HepG2 (cell line): ENCODE measurements around the gene LTB4R. TPM values are rescaled to one million over a fixed set of nuclear protein-coding genes. Genes with fewer than 3 reads are reported as not detected.

Experiments used
- AGO2 ChIP-seq: fragments of 200-400 bp; formaldehyde crosslinking; optimal IDR thresholded peaks from 2 replicates; pipeline ENCODE3; 2017; ENCODE audit warnings: mild to moderate bottlenecking, low read depth, low read length, moderate library complexity
- EEA1 ChIP-seq: sonication (generic); formaldehyde crosslinking; IDR thresholded peaks from 2 replicates; pipeline ENCODE4 v1.5.1; 2020; ENCODE audit warnings: mild to moderate bottlenecking, missing genetic modification reagents, borderline replicate concordance
- MED1 ChIP-seq: sonication (generic); formaldehyde crosslinking; IDR thresholded peaks from 2 replicates; pipeline ENCODE4 v1.4.0; 2020; ENCODE audit warnings: missing genetic modification reagents
- MEIS1 ChIP-seq: sonication (generic); formaldehyde crosslinking; IDR thresholded peaks from 2 replicates; pipeline ENCODE4 v1.9.0; 2021; ENCODE audit warnings: mild to moderate bottlenecking, missing genetic modification reagents, moderate library complexity, borderline replicate concordance
- PPARG ChIP-seq: conservative IDR thresholded peaks from 2 replicates; pipeline ENCODE4 v1.6.1; 2016; ENCODE audit warnings: missing biosample characterization, missing genetic modification reagents
- SAFB2 ChIP-seq: sonication (generic); formaldehyde crosslinking; IDR thresholded peaks from 2 replicates; pipeline ENCODE4 v1.5.1; 2020; ENCODE audit warnings: missing genetic modification reagents, low read depth, mild to moderate bottlenecking, borderline replicate concordance
- SALL1 ChIP-seq: sonication (generic); formaldehyde crosslinking; IDR thresholded peaks from 2 replicates; pipeline ENCODE4 v1.8.0; 2022; ENCODE audit warnings: mild to moderate bottlenecking, missing genetic modification reagents
- SPEN ChIP-seq: sonication (generic); formaldehyde crosslinking; IDR thresholded peaks from 2 replicates; pipeline ENCODE4 v1.5.1; 2020; ENCODE audit warnings: low read depth, mild to moderate bottlenecking, missing genetic modification reagents
- SRF ChIP-seq: IDR thresholded peaks from 2 replicates; pipeline ENCODE4 v1.6.1; 2011; ENCODE audit warnings: mild to moderate bottlenecking, low read depth, low read length, moderate library complexity
- SRSF9 ChIP-seq: fragments of 200-400 bp; formaldehyde crosslinking; IDR thresholded peaks from 2 replicates; pipeline ENCODE4 v1.6.1; 2018; ENCODE audit warnings: borderline replicate concordance, mild to moderate bottlenecking, low read depth, low read length; ENCODE audit not compliant: insufficient read depth, poor library complexity, severe bottlenecking
- TBX3 ChIP-seq: fragments of 450-650 bp; IDR thresholded peaks from 2 replicates; pipeline ENCODE4 v1.6.1; 2017; ENCODE audit warnings: antibody characterized with exemption, mild to moderate bottlenecking, inconsistent platforms, borderline replicate concordance
- U2AF2 ChIP-seq: fragments of 200-400 bp; formaldehyde crosslinking; IDR thresholded peaks from 2 replicates; pipeline ENCODE4 v1.6.1; 2017; ENCODE audit warnings: low read depth, mild to moderate bottlenecking, low read length
- ZNF839 ChIP-seq: sonication (generic); formaldehyde crosslinking; IDR thresholded peaks from 2 replicates; pipeline ENCODE4 v1.4.0; 2020; ENCODE audit warnings: missing genetic modification reagents, mild to moderate bottlenecking, borderline replicate concordance
- polyA plus RNA-seq, 8 experiments: library from polyadenylated mRNA; depleted of rRNA in 3 of 8; stranded (reverse) in 7 of 8; unstranded in 1 of 8; fragments of >200 nt; fragmentation: Illumina TruSeq in 4 of 8; extraction: Trizol in 4 of 8; gene quantifications; 2 replicates each; pipeline versions ENCODE4 v1.2.1 to v1.2.3, GENCODE V29; 2011 to 2016; ENCODE audit warnings: low read depth in 4 of 8, missing spikeins in 1 of 8, mixed read lengths in 1 of 8; ENCODE audit not compliant: insufficient read depth in 1 of 8
- total RNA-seq, 5 experiments: library from RNA; depleted of rRNA; stranded (reverse); fragments of >200 nt; fragmentation: Illumina TruSeq; extraction: Trizol; gene quantifications; 2 replicates each; pipeline ENCODE4 v1.2.3, GENCODE V29; 2016; ENCODE audit warnings: low read depth in 1 of 5
- TF ChIP-seq, protein P1 (sequence below): sonication (generic); formaldehyde crosslinking; IDR thresholded peaks from 2 replicates; pipeline ENCODE4 v1.4.0; 2020; ENCODE audit warnings: missing genetic modification reagents
- TF ChIP-seq, protein P2 (sequence below): sonication (generic); formaldehyde crosslinking; IDR thresholded peaks from 2 replicates; pipeline ENCODE4 v1.8.0; 2022; ENCODE audit warnings: mild to moderate bottlenecking, missing genetic modification reagents
- TF ChIP-seq, protein P3 (sequence below): sonication (generic); formaldehyde crosslinking; IDR thresholded peaks from 2 replicates; pipeline ENCODE4 v1.5.0; 2020; ENCODE audit warnings: mild to moderate bottlenecking, missing genetic modification reagents

LTB4R gene
- total and polyA plus RNA-seq, 2 of the 13 experiments (the other 11 are each of a cell fraction or from before 2014, with no cell fraction given) = 3.2 to 8.2 TPM

DNA sequence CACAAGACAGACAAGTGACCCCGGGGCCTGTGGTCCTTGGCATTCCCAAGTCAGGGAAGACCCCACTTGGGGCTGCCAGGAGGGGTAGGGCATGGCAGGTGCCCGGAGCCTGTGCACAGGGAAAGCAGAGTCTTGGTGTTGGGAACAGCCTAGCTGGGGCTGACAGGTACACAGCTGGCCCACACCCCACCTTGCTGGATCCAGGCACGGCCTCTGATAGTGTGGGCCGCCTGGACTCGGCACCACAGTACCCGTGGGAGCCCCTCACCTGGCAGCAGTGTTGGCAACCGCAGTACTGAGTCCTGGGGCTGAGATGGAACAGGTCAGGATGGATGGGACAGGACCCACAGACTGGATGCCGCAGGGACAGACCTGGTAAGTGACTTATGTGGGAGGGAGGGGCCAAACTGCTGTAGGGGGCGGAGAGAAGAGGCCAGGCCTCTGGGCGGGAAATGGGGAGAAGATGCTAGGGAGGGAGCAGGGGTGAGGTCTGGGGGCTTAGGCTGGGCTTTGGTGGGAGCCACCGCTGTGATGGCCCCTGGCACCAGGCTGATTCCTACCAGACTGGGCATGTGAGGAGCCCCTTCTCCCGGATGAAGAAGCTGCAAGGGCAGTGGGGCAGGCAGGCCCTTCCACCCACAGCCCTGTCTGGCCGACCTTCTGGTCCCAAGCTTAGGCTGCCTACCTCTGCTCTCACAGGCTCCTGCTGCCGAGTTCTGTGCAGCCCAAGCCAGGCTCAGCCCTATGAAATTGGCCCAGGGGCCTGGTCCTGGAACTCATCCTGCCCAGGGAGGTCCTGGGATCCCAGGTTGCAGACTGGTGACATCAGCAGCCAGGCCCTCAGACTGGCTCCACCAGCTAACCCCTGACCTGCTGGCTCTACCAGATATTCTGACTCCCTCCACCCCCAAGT lies 48.2 kb upstream of the LTB4R start, which contains the start of gene TGM1 (continued):
- no peak for TF ChIP-seq TBX3
- TF ChIP-seq MED1 (CRISPR knock-in tag) = no peak
- no peak for TF ChIP-seq SAFB2 (CRISPR knock-in tag)
- TF ChIP-seq, protein P1, sequence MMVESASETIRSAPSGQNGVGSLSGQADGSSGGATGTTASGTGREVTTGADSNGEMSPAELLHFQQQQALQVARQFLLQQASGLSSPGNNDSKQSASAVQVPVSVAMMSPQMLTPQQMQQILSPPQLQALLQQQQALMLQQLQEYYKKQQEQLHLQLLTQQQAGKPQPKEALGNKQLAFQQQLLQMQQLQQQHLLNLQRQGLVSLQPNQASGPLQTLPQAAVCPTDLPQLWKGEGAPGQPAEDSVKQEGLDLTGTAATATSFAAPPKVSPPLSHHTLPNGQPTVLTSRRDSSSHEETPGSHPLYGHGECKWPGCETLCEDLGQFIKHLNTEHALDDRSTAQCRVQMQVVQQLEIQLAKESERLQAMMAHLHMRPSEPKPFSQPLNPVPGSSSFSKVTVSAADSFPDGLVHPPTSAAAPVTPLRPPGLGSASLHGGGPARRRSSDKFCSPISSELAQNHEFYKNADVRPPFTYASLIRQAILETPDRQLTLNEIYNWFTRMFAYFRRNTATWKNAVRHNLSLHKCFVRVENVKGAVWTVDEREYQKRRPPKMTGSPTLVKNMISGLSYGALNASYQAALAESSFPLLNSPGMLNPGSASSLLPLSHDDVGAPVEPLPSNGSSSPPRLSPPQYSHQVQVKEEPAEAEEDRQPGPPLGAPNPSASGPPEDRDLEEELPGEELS (CRISPR knock-in tag) = no peak
- no peak for TF ChIP-seq ZNF839
- no peak for TF ChIP-seq PPARG (CRISPR knock-in tag)
- TF ChIP-seq, protein P2, sequence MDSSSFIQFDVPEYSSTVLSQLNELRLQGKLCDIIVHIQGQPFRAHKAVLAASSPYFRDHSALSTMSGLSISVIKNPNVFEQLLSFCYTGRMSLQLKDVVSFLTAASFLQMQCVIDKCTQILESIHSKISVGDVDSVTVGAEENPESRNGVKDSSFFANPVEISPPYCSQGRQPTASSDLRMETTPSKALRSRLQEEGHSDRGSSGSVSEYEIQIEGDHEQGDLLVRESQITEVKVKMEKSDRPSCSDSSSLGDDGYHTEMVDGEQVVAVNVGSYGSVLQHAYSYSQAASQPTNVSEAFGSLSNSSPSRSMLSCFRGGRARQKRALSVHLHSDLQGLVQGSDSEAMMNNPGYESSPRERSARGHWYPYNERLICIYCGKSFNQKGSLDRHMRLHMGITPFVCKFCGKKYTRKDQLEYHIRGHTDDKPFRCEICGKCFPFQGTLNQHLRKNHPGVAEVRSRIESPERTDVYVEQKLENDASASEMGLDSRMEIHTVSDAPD = no peak
- TF ChIP-seq, protein P3, sequence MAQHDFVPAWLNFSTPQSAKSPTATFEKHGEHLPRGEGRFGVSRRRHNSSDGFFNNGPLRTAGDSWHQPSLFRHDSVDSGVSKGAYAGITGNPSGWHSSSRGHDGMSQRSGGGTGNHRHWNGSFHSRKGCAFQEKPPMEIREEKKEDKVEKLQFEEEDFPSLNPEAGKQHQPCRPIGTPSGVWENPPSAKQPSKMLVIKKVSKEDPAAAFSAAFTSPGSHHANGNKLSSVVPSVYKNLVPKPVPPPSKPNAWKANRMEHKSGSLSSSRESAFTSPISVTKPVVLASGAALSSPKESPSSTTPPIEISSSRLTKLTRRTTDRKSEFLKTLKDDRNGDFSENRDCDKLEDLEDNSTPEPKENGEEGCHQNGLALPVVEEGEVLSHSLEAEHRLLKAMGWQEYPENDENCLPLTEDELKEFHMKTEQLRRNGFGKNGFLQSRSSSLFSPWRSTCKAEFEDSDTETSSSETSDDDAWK (CRISPR knock-in tag) = no peak
- TF ChIP-seq SRSF9 = no peak
- TF ChIP-seq U2AF2 = no peak
- no peak for TF ChIP-seq SALL1 (CRISPR knock-in tag)
- no peak for TF ChIP-seq SPEN
- 0 out of 2 replicates have a peak, but pooled peaks have one; percentile 67 for TF ChIP-seq EEA1 (CRISPR knock-in tag)
- no peak for TF ChIP-seq SRF
- TF ChIP-seq AGO2 = peak; percentile 51
- TF ChIP-seq MEIS1 (CRISPR knock-in tag) = 0 out of 2 replicates have a peak, but pooled peaks have one; percentile 33
